Tibial nerve (tissue), 4 donors: Measurements from ENCODE around the gene YWHAG. TPM values are rescaled to one million over a fixed set of nuclear protein-coding genes. Genes with fewer than 3 reads are reported as not detected.
"Not testable (repeated sequence)": the region's sequence is repeated elsewhere in the genome, so short reads cannot be mapped to it uniquely, and the experiment has no call there.

Experiments used
- DNase-seq, 2 donors: peaks; one replicate each; pipeline ENCODE4 v3.0.0-alpha.2; 2019; ENCODE audit warnings: low spot score in 2 of 2
- H3K27ac ChIP-seq, 4 donors: fragments of 200-600 bp; sonication (generic) in 3 of 4; one replicate each; pipeline ENCODE4 v1.5.1; 2017 to 2019; ENCODE audit warnings: mild to moderate bottlenecking in 1 of 4
- H3K27me3 ChIP-seq, 2 donors: fragments of 200-600 bp; sonication (generic) in 1 of 2; one replicate each; pipeline versions ENCODE4 v1.5.1 to v1.6.0; 2017 to 2019
- H3K36me3 ChIP-seq, 3 donors: fragments of 200-600 bp; sonication (generic); one replicate each; pipeline ENCODE4 v1.5.1; 2018 to 2019
- H3K4me1 ChIP-seq, 4 donors: fragments of 200-600 bp; sonication (generic) in 3 of 4; one replicate each; pipeline ENCODE4 v1.5.1; 2017 to 2019
- H3K4me3 ChIP-seq, 4 donors: fragments of 200-600 bp; sonication (generic) in 3 of 4; one replicate each; pipeline ENCODE4 v1.5.1; 2017 to 2019; ENCODE audit warnings: mild to moderate bottlenecking in 1 of 4, moderate library complexity in 1 of 4
- H3K9me3 ChIP-seq, 4 donors: fragments of 200-600 bp; sonication (generic) in 3 of 4; one replicate each; pipeline ENCODE4 v1.5.1; 2017 to 2019
- CTCF ChIP-seq, 5 experiments: fragments of 200-600 bp in 3 of 5; fragments of 450-650 bp in 2 of 5; sonication (generic) in 3 of 5; IDR thresholded peaks; one replicate each; pipeline ENCODE4 v1.5.1; 2016 to 2019; ENCODE audit warnings: antibody characterized with exemption in 5 of 5, mild to moderate bottlenecking in 3 of 5, moderate library complexity in 2 of 5
- EP300 ChIP-seq, 2 donors: sonication (generic); formaldehyde crosslinking; IDR thresholded peaks; one replicate each; pipeline ENCODE4 v1.6.1; 2017; ENCODE audit warnings: antibody characterized with exemption in 2 of 2, mild to moderate bottlenecking in 1 of 2
- POLR2A ChIP-seq, 2 donors: fragments of 450-650 bp; IDR thresholded peaks; one replicate each; pipeline ENCODE4 v1.6.1; 2017; ENCODE audit warnings: antibody characterized with exemption in 2 of 2, mild to moderate bottlenecking in 2 of 2, moderate library complexity in 2 of 2
- WGBS, 2 donors: methylation state at CpG; one replicate each; pipeline ENCODE4 v1.1.5; 2018; 5-methylcytosine and 5-hydroxymethylcytosine counted together
- total RNA-seq, 4 donors: library from RNA; depleted of rRNA; stranded (reverse); fragments of >200 nt; gene quantifications; one replicate each; pipeline ENCODE4 v1.1.0, GENCODE V29; 2016

The YWHAG gene
- total RNA-seq, 4 donors from 2014 or later = 54.9 to 96.6 (median 81.7) TPM

- WGBS, 2 donors = 62 to 64% methylated on average over 5 of the region's 5 CpGs
- Histone ChIP-seq H3K36me3 (peaks cover 0 to 4% (median 0%) of the 10 kb centered on the region in 3 donors), H3K4me1 (peaks cover 0 to 36% (median 12%) of the 10 kb centered on the region in 4 donors), H3K27me3 (no peaks in the 10 kb centered on the region), H3K27ac (no peak overlapping the region), H3K9me3 (no peaks in the 10 kb centered on the region), H3K4me3 (no peak overlapping the region)
- no peak for DNase-seq
- TF ChIP-seq CTCF (IDR thresholded peaks at IDR 0.05) = no peak
Measured at GRCh38 chr7:76315364-76315763, 43.4 kb downstream of the YWHAG start.

- H3K27me3 ChIP-seq, DNase-seq, H3K4me3 ChIP-seq, H3K36me3 ChIP-seq, H3K9me3 ChIP-seq: not testable (repeated sequence)
- 63 to 70% methylated on average over 6 of the region's 6 CpGs for WGBS, 2 donors
- Histone ChIP-seq H3K4me1 (peaks cover 0 to 33% (median 12%) of the 10 kb centered on the region in 4 donors), H3K27ac (peak overlapping the region in 1 of 4 donors; percentile 78)
Measured at GRCh38 chr7:76314740-76315139, 44.1 kb downstream of the YWHAG start.

GRCh38 chr7:76314042-76314721, 44.6 kb downstream of the YWHAG start:
- Histone ChIP-seq H3K27me3 (no peaks in the 10 kb centered on the region), H3K4me3 (no peak overlapping the region), H3K36me3 (no peaks in the 10 kb centered on the region), H3K9me3 (no peaks in the 10 kb centered on the region), H3K27ac (peak overlapping the region in 2 of 4 donors; percentile 17 to 78), H3K4me1 (peaks cover 0 to 28% (median 7%) of the 10 kb centered on the region in 4 donors)
- DNase-seq = peak; percentile 95 to 98
- TF ChIP-seq CTCF (IDR thresholded peaks at IDR 0.05) (peak; percentile 100), EP300 (IDR thresholded peaks at IDR 0.05) (peak; percentile 73 to 79), POLR2A (IDR thresholded peaks at IDR 0.05) (peak; percentile 15 to 25)
- WGBS, 2 donors = 6 to 10% methylated on average over 12 to 15 of the region's 15 CpGs

GRCh38 chr7:76311838-76312237, 47.0 kb downstream of the YWHAG start:
- not testable (repeated sequence) for H3K9me3 ChIP-seq, H3K27ac ChIP-seq, H3K36me3 ChIP-seq, DNase-seq, H3K4me3 ChIP-seq, H3K27me3 ChIP-seq
- 95% methylated on average over 6 of the region's 6 CpGs for WGBS, 2 donors
- H3K4me1 ChIP-seq = peaks cover 0 to 19% (median 4%) of the 10 kb centered on the region in 4 donors

GRCh38 chr7:76310102-76310957, 48.5 kb downstream of the YWHAG start:
- H3K4me1 ChIP-seq = peaks cover 0 to 25% (median 4%) of the 10 kb centered on the region in 4 donors
- TF ChIP-seq POLR2A (IDR thresholded peaks at IDR 0.05) (no peak), CTCF (IDR thresholded peaks at IDR 0.05) (no peak), EP300 (IDR thresholded peaks at IDR 0.05) (no peak)
- no peaks in the 10 kb centered on the region for H3K36me3 ChIP-seq
- DNase-seq = no peak
- WGBS, 2 donors = 57 to 63% methylated on average over 21 of the region's 21 CpGs
- H3K9me3 ChIP-seq = no peaks in the 10 kb centered on the region
- no peak overlapping the region for H3K4me3 ChIP-seq
- H3K27ac ChIP-seq = peak overlapping the region; percentile 64 to 75 (median 70)
- no peaks in the 10 kb centered on the region for H3K27me3 ChIP-seq

GRCh38 chr7:76309341-76310101, 49.3 kb downstream of the YWHAG start:
- not testable (repeated sequence) for H3K36me3 ChIP-seq, H3K27ac ChIP-seq, H3K4me3 ChIP-seq, H3K27me3 ChIP-seq, H3K9me3 ChIP-seq, DNase-seq
- WGBS, 2 donors = 93 to 98% methylated on average over 36 of the region's 50 CpGs
- H3K4me1 ChIP-seq = peaks cover 0 to 33% (median 7%) of the 10 kb centered on the region in 4 donors

- not testable (repeated sequence) for H3K9me3 ChIP-seq, H3K27me3 ChIP-seq, DNase-seq, H3K4me3 ChIP-seq, H3K27ac ChIP-seq
- WGBS, 2 donors = 92 to 94% methylated on average over 12 of the region's 12 CpGs
- peaks cover 0 to 12% (median 0%) of the 10 kb centered on the region in 3 donors for H3K36me3 ChIP-seq
- H3K4me1 ChIP-seq = peaks cover 0 to 37% (median 11%) of the 10 kb centered on the region in 4 donors
Measured at GRCh38 chr7:76308874-76309273, 49.9 kb downstream of the YWHAG start.
